GM19238 (cell line): ENCODE results near the gene OSBPL1A.

Experiments used
- DNase-seq: peaks from one replicate; pipeline ENCODE4 v3.0.0; 2011; ENCODE audit warnings: low spot score; ENCODE audit not compliant: insufficient read length

Gene OSBPL1A

DNA sequence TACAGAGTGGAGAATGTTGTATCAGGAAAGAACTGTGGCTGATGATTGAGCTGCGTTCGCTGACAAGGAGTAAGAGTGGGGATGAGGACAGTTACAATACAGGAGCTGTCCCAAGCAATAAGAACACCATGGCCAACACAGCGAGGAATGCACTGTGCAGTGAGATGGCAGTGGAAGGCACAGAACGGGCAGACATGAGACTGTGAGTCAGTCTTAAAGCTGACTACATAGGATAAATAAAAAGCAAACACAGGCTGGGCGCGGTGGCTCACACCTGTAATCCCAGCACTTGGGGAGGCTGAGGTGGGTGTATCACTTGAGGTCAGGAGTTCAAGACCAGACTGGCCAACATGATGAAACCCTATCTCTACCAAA lies 169.0 kb downstream of the OSBPL1A start:
- DNase-seq, result no peak

DNA sequence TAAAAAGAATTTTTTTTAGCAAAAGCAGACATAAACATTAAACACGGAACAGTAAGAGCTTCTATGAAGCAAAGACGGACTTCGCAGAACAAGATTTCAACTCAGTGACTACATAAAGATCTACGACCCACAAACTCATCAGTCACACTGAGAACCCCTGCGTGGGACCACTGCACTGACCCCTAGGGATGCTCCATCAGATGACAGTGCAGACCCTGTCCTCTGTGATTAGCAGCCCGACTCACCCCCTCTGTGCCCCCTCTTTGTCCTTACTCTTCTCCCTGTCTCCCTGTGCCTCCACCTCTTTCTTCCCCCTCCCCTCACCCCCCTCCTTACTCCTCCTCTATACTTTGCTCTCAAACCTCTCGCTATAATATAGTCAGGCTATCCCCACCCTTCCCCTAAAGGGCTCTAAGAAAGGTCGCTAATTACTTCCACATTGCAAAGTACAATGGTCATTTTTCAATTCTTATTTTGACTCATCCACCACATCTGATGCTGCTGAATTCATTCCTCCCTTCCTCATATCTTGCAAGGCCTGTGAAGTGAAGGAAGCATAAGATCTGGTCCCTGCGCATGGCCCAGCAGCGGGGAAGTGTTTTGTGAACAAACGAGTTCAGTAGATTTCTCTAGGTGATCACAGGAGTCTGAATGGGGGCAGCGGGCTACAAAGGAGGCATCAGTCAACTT lies 169.5 kb downstream of the OSBPL1A start:
- DNase-seq, result no peak

DNA sequence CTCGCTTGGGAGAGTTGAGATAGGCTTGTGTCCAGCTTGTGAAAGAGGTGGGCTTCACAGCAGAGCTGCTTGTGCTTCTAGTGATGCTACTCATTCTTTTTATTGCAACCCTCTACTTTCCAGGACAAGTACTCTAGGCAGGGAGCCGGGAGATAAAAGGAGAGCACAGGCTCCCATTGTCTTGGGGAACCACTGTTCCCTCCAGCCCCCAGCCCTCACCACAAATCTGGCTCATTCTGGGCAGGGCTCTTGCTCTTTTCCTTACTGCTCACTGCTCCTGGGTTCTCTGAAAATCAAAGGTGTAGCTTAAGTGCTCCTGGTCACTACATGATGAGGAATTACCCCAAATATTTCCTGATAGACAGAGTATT lies 177.3 kb downstream of the OSBPL1A start:
- no peak for DNase-seq

DNA sequence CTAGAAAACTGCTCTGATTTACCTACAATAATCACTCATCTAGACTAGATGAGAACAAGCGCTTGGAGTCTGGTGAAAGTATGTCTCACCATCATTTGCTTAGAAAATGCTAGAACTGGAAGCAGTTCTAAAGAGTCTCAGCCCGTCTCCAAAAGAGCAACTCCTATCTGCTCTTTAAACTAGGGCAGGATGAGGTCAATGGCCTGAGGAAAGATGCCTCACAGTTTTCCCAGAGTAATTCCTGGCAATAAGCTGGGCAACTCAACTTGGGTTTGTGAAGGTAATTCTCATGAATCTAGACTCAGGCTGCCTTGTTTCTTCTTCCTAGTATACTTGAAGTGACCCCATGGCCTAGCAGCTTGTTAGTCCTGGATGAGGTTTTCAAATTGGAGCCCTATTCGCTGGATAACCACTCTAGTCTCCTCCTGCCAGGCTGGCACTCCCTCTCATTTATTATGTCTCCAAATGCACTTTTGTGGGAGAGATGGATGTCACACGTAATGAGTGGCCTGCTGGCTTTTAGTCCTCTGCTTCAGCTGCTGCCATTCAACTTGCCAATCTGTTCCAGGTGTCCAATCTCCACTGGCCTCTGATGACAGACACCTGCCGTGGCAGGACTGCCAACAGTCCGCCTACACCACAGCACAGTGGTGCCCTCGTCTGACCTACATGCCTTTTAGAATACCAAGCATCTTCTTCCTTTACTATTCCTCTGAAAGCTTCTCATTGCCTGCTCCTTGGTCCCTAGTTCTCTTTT lies 177.9 kb downstream of the OSBPL1A start:
- no peak for DNase-seq

DNA sequence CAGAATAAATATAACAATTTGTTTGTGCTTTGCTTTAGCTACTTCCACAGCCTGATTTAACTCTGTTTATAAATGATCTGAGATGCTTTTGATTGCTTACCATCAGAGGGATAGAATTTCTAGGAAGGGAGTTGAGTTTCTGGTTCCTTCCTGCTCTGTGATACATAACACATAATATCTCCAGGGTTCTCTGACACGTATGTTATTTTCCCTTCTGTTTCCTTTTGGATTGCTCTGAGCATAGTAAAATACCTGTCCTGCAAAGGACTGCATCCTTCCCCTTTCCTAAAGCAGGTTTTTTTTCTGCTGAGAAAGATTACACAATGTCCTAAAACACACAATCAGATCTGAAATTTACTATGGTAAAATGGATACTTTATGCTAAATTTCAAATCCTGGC lies 182.7 kb downstream of the OSBPL1A start:
- no peak for DNase-seq

DNA sequence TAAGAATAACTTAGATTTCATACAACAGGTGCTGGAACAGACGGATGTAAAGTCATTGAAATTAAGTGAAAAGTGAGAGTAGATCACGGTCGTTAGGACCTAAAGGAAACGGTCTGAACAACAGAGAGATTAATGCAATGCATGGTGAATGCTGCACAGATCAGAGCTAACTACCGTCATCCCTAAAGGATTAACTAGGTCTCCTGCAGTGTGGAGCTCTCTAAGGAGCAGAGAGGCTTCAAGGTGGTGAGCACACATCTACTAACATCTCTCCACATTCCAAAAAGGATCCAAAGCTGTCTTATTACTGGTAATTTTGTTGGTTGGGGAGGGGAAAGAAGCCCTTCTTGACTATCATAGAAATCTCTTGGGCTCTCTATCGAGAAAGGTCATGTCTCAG lies 183.5 kb downstream of the OSBPL1A start:
- no peak for DNase-seq

DNA sequence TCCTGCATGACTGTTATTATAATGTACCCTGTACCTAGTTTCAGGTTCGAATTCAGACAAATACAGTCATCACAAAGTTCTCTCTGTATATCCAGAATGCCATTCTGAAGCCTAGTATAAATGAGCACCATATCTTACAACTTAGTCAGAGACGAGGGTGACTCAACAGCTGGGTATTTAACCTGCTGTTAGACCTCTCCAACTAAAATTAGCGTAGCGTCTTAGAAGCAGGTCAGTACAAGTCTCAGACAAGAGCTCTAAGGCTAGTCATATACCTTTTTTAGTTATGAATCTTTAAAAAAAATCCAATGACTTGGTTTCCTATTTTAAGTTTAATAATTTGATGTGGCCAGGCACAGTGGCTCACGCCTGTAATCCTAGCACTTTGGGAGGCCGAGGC lies 184.7 kb downstream of the OSBPL1A start:
- no peak for DNase-seq

DNA sequence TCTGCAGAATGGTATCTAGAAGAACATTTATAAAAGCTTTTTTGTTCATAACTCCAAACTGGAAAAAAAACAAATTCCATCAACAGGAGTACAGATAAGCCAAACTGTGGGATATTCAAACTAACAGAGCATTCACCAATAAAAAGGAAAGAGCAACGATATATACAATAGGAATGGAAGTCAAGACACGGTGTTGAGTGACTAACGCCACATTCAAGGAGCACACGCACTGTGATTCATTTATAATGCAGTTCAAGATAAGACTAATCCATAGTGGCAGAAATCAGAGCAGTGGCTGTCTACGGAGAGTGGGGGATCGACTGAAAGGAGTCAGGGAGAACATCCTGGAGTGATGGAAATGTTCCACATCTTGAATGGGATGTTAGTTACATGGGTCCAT lies 188.1 kb downstream of the OSBPL1A start:
- DNase-seq, result no peak

DNA sequence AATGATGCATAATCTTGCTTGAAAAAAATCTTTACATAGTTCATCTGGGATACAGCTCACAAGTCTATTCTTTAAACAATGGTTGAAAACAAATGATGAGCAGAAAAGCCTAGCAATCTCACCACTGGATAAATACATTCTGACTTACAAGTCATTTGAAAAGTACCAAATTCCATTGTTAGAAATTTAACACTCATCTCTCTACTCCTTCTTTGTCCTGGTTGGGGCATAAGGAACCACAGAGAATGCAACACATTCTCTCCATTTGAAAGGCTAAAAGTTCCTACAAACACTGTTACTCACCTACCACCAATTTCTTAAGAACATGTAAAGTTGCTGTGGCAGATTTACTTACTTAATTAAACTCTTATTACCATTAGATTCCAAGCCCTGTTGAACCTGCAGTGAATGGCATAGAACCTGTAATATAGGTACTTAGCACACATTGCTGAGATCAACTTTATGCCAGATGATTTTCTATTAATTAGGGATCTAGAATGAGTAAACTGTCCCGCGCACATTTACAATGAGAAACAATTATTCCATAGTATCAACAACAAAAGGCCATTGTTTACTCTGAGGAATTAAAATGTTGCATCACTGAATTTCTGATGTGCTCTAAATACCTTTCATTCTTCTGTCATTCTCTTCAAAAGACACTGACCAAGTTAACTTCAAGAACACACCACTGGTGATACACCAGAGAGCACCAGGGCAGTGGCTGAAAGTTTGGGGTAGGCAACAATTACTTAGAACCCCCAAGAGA lies 189.2 kb downstream of the OSBPL1A start:
- DNase-seq, result no peak

DNA sequence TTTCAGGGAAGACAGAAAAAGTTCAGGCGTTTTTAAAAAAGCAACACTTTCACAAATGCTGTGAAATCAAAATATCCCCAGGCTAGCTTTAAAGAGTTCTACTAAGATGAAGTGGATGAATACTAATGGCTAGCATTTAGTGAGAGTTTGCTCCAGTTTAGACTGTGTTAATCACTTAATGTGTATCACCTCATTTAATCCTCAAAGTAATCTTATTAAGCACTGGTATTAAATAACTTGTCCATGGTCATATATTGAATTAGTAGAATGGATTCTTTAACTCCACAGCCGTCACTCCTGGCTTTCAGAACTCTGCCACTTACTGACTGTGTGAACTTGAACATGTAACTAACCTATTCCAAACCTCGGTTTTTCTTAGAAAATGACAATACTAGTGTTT lies 192.7 kb downstream of the OSBPL1A start:
- DNase-seq, result no peak

DNA sequence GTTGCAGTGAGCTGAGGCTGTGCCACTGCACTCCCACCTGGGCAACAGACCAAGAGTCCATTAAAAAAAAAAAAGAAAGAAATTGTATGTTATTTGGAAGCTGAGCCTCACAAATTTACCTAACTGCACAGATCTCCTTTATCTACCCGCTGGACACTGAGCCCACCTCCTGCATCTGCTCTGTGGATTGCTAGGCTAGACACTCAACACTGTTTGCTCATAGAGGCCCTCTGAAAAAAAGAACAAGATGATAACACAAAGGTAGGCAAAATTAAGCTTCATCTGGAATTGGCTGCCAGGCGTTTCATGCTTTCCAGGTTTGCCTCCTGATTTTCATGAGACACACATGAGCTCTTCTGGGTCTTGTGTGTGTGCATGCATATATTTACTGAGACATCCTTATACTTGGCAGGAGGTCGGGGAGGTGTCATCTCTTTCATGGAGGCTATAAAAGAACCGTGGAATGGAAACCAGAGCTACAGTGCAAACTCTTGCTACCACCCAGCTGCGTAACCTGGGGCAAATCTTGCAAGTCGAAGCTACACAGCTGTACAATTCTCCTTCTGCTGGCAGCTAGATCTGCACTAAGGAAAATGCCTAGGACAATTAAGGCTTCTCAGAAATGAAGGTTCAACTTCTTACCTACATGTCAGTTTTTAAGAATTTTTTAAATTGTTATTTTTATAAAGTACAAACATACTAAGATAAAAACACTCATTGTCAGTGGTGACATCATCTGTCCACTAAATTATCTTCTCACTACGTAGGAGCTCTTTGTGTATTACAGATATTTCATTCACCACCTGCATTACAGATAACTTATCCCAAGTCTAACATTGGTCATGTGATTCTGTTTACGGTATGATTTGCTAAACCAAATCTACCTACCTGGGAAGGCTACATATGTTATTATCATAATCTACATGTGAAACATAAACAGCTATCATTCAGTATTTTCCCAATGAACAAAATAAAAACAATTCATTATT lies 195.6 kb downstream of the OSBPL1A start:
- DNase-seq, result no peak

DNA sequence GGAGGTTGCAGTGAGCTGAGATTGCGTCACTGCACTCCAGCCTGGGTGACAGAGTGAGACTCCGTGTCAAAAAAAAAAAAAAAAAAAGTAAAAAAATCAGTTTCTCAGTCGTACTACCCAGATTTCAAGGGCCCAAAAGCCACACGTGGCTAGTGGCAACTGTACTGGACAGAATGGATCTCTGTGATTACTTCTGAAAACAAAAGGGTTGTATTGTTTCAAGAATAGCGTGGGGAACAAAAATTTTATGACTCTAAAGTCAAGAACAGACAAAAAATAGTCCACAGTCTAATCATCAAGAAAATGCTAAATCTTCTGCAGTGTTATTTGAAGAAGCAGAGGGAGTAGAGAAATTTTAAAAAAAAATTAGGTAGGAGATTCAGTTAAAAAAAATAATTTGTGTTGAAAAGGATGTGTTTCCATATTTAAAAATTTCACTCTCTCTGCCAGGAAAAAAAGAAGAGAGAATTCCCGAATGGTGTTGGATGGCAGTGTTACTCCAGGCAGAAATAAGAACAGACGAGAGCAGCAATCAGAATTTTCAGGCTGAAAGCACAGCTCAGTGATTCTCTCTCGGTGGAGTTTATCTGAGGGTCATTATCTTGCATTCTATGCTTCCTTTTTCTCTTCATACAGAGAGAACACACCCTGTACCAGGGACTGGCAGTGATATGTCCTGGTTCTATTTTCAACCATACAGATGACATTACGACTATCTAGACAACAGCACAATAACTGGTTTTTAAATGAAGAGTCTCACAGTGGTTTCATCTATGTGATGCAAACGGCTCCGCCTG lies 196.9 kb downstream of the OSBPL1A start:
- no peak for DNase-seq

DNA sequence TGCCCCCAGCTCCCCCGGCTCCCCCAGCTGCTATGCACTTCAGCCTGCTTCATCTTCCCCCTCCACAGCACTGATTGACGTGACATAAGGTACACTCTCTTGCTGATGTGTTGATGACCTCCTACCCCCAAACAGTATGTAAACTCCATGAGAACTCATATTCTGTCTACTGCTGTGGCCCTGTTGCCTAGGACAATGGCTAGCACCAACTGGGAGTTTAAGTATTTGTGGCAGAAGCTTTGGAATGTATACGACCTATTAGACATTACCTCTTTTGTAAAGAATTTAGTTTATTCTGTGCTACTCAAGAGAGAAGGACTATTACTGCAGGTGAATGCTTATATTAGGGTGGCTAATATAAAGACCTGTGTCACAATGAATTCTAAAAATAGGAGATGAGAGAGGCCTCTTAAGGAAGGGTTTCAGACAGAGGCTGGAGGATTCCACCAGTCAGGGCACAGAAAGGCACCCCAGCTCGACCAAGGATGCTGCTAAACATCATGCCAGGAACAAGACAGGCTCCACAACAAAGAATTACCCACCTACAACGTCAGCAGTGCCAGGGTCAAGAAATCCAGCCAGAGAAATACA lies 198.2 kb downstream of the OSBPL1A start:
- DNase-seq, result no peak

DNA sequence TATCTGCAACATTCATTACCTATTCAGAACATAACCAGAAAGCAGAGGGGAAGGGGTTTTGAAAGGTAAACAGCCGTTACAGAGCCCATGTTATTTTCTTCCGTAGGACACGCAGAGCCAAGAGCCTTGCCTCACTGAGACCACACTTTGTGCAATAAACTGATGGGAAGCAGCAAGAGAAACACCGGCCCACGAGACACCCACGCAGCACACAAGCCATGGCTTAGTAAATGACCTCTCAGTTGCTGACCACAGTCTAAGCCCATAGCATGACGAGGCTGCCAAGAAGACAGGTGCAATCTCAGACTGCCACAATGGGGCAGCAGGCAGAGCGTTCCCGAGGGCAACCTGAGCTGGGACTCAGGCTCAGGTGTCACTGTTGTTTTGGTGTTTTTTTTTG lies 199.2 kb downstream of the OSBPL1A start:
- DNase-seq, result no peak

DNA sequence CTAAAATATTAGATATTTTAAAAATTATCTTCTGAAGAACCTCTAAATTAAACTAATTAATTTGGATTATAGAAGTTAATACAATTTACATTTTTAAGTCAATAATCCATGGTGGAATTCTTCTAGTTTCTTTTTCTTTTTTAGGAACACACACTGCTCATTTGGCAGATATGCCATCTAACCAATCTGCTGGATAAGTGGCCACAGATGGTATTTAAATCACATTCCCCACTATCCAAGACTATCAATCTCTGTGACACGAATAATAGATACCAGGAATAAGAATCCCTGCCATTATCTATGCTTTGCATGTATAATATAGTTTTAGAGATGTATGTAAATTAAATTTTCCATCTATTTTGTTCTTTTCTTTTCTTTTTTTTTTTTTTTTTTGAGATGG lies 200.2 kb downstream of the OSBPL1A start:
- DNase-seq, result no peak

DNA sequence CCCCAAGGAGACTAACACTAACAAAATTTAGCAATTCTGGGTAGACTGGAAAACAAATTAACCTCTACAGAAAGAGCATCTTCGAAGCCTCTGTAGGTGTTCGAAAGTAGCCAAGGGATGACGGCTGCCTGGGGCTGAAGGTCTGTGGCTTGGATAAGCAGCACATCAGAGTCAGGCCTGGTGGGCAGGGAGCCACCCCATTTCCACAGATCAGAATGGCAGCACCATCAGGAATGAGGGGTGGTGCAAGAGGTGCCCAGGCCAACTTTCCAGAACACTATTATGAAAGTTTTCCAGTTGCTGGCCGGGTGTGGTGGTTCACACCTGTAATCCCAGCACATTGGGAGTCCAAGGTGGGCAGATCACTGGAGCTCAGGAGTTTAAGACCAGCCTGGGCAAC lies 200.9 kb downstream of the OSBPL1A start:
- no peak for DNase-seq

DNA sequence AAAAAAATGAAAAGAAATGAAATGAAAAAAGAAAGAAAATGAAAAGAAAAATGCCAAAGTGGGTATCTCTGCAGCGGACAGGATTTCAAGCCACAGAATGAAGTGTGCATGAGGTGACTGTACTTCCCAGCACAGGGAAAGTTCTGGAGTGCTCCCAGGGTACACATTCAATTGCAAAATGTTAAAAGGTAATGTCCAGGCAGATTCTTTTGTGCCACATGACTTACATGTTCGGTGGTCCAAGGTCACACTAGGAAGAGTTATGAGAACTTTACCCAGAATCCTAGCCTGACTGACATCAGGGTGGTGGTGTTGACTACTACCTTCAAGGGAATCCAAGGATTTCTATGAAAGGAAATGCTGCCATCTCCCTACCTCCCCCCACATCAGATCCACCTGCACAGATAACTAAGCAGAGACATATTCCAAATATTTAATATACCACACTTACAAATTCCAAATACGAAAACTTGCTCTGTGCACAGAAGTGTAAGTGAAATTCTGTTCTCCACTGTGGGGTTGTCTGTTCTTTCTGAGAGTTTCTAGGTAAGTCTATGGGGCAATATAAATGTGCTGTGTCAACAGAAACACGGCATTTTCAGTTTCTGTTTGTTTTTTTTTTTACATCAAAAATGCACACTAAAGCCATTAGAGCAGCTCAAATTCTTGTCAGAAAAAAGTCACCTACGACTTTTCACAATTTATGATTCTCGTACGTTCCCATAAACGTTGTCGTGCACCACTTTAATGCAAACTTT lies 202.1 kb downstream of the OSBPL1A start:
- no peak for DNase-seq

DNA sequence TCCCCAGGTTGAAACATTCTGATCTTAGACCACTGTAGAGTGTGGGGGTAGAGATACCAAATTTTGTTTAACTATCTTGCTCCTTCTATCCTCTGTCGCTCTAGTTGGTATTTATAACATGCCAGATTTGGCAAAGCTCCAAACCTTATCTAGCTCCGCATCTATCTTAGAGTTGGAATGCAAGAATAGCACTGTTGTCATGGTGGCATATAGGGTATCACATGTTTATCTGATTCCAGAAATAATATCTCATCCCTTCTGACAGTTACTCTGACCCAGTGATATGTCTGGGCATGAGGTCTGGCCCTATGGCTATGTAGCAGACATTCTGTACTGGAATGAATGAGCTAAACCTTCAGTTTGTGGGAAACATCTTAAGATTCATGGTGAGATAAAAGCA lies 207.0 kb downstream of the OSBPL1A start:
- DNase-seq, result no peak

DNA sequence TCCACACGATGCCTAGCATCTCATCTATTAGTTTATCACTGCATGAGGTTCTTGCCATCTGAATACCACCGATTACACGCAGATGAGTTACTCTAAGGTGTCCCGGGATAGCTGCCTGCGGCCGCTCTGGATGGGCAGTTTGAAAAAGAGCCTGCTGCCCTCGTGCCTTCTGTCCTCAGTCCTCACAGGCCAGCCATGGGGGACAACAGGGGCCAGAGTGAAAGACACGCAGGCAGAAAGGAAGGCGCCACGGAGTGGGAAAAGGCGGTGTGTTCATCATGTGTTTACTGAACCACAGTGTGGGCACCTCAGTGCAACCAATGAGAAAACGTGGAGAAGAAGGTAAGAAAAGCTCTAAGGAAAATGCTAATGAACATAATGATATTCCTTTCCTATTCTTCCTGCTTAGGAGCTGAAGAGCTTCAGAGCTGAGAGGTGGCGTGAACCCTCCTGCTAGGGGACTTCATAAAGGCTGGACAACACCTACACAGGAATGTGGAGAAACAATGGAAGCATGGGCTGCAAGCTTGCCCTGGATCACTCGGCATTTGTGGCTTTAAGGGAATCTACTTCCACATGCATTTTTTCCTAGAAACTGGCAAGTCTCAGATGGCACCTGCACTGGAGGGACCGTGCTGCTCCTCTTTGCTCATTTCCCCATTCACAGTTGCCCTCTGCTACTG lies 207.8 kb downstream of the OSBPL1A start:
- no peak for DNase-seq
